ENCODE data around the gene ORM1. TPM values are rescaled to one million over a fixed set of nuclear protein-coding genes. Genes with fewer than 3 reads are reported as not detected.
A peak's percentile ranks its signal among the peaks of the same experiment; 100 is the strongest.
"Not testable (repeated sequence)": the region's sequence is repeated elsewhere in the genome, so short reads cannot be mapped to it uniquely, and the experiment has no call there.

ORM1 gene
- total and polyA plus RNA-seq, 7 experiments from 2014 or later: 0.29 TPM; not detected in 6

DNA sequence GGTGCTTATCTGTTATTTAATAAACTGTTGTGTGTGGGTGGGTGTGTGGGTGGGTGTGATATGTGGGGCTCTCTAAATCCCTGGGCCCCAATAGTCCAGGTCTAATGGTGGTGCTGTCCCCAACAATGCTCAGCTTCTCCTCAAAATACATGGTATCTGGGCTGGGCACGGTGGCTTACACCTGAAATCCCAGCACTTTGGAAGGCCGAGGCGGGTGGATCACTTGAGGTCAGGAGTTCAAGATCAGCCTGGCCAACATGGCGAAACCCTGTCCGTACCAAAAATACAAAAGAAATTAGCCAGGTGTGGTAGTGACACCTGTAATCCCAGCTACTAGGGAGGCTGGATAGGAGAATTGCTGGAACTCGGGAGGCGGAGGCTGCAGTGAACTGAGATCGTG is 4.5 kb upstream of the ORM1 start:
- Mint-ChIP-seq H3K9me3 (no peaks in the 10 kb centered on the region), H3K27me3 (peaks cover 0 to 6% (median 3%) of the 10 kb centered on the region in 5 donors), H3K4me1 (peaks cover 0 to 7% (median 0%) of the 10 kb centered on the region in 7 donors), H3K4me3 (no peak overlapping the region), H3K27ac (no peak overlapping the region), H3K36me3 (no peaks in the 10 kb centered on the region)
- Histone ChIP-seq H3K4me3 (ENCODE audit: low read length) (no peak overlapping the region), H3K4me1 (ENCODE audit: control insufficient read depth in 2 of 2, insufficient read depth in 2 of 2, low read length in 2 of 2) (no peaks in the 10 kb centered on the region), H3K9me3 (ENCODE audit: control insufficient read depth in 2 of 3, low read length in 3 of 3) (no peaks in the 10 kb centered on the region), H3K36me3 (ENCODE audit: control insufficient read depth in 2 of 3, insufficient read depth in 3 of 3, low read length in 3 of 3) (no peaks in the 10 kb centered on the region), H3K27me3 (ENCODE audit: control insufficient read depth in 2 of 2, insufficient read depth in 2 of 2, low read length in 2 of 2) (no peaks in the 10 kb centered on the region), H3K27ac (ENCODE audit: low read depth, low read length) (no peak overlapping the region)
- no peak for ATAC-seq
- intact Hi-C loops (cut with micrococcal nuclease): no loop called here
- ChIA-PET POLR2A (no interaction called here), CTCF (no interaction called here)
- no peak for DNase-seq

DNA sequence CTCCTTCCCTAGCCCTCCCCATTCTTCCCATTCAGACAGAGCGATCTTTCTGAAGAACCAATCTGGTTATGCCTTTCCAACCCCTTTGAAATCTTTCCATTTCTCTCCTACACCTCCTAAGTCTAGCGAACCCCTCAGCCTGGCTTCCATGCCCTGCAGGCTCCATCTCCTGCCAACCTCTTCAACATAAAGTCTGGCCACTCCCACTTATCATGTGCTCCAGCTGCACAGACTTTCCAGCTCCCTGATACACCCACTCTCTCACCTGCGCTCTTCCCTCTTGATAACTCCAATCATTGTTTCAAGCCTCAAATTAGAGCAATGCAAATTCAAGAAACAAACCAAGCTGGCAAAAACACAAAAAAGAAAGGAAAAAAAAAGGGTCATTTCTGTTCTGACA is 3.8 kb upstream of the ORM1 start:
- ATAC-seq: no peak
- no peak overlapping the region for H3K4me3 ChIP-seq (ENCODE audit: low read length)
- DNase-seq: no peak
- H3K27ac ChIP-seq (ENCODE audit: low read depth, low read length): no peak overlapping the region
- H3K27ac Mint-ChIP-seq: no peak overlapping the region
- H3K36me3 ChIP-seq (ENCODE audit: control insufficient read depth in 2 of 3, insufficient read depth in 3 of 3, low read length in 3 of 3): no peaks in the 10 kb centered on the region
- peaks cover 0 to 7% (median 0%) of the 10 kb centered on the region in 7 donors for H3K4me1 Mint-ChIP-seq
- H3K9me3 ChIP-seq (ENCODE audit: control insufficient read depth in 2 of 3, low read length in 3 of 3): no peaks in the 10 kb centered on the region
- ChIA-PET POLR2A (interaction anchor here (0.7 kb wide), 1 partner anchor 9 kb away, joined by 3 read pairs; no protein-coding TSS in a partner anchor), CTCF (no interaction called here)
- H3K9me3 Mint-ChIP-seq: no peaks in the 10 kb centered on the region
- H3K4me3 Mint-ChIP-seq: no peak overlapping the region
- no peaks in the 10 kb centered on the region for H3K4me1 ChIP-seq (ENCODE audit: control insufficient read depth in 2 of 2, insufficient read depth in 2 of 2, low read length in 2 of 2)
- intact Hi-C loops (cut with micrococcal nuclease): no loop called here
- peaks cover 0 to 6% (median 3%) of the 10 kb centered on the region in 5 donors for H3K27me3 Mint-ChIP-seq
- H3K36me3 Mint-ChIP-seq: no peaks in the 10 kb centered on the region
- no peaks in the 10 kb centered on the region for H3K27me3 ChIP-seq (ENCODE audit: control insufficient read depth in 2 of 2, insufficient read depth in 2 of 2, low read length in 2 of 2)

DNA sequence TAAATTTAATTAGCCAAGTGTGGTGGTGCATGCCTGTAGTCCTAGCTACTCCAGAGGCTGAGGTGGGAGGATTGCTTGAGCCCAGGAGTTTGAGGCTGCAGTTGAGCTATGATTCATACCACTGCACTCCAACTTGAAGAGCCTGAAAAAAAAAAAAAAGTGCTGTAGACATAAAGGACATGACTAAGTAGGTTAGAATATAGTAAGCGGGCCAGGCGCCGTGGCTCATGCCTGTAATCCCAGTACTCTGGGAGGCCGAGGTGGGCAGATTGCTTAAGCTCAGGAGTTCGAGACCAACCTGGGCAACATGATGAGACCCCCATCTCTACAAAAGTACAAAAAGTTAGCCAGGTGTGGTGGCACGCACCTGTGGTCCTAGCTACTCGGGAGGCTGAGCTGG is 2.2 kb upstream of the ORM1 start:
- H3K27ac Mint-ChIP-seq; intact Hi-C loops (cut with micrococcal nuclease); ATAC-seq; H3K4me1 ChIP-seq (ENCODE audit: control insufficient read depth in 2 of 2, insufficient read depth in 2 of 2, low read length in 2 of 2); DNase-seq; H3K4me1 Mint-ChIP-seq; H3K4me3 Mint-ChIP-seq; H3K4me3 ChIP-seq (ENCODE audit: low read length); H3K27me3 Mint-ChIP-seq; H3K9me3 ChIP-seq (ENCODE audit: control insufficient read depth in 2 of 3, low read length in 3 of 3); H3K36me3 Mint-ChIP-seq; H3K9me3 Mint-ChIP-seq; H3K36me3 ChIP-seq (ENCODE audit: control insufficient read depth in 2 of 3, insufficient read depth in 3 of 3, low read length in 3 of 3); H3K27me3 ChIP-seq (ENCODE audit: control insufficient read depth in 2 of 2, insufficient read depth in 2 of 2, low read length in 2 of 2); H3K27ac ChIP-seq (ENCODE audit: low read depth, low read length): not testable (repeated sequence)
- POLR2A ChIA-PET: interaction anchor here (0.6 kb wide), 1 partner anchor 299 kb away, joined by 4 read pairs; no protein-coding TSS in a partner anchor
- CTCF ChIA-PET: interaction anchor here (0.6 kb wide), 1 partner anchor 729 kb away, joined by 3 read pairs; no protein-coding TSS in a partner anchor

DNA sequence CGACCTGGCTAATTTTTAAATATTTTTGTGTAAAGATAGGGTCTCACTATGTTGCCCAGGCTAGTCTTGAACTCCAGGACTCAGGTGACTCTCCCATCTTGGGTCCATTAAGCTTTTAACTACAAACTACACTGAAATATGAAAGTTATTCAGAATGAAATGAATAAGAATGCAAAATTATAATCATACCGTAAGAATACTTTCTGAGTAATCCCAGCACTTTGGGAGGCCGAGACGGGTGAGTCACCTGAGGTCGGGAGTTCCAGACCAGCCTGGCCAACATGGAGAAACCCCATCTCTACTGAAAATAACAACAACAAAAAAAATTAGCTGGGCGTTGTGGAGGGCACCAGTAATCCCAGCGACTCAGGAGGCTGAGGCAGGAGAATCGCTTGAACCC is 1.1 kb upstream of the ORM1 start:
- ChIA-PET CTCF (interaction anchor here (0.7 kb wide), 1 partner anchor 186 kb away, joined by 3 read pairs; no protein-coding TSS in a partner anchor), POLR2A (no interaction called here)
- no peak for ATAC-seq
- Histone ChIP-seq H3K27ac (ENCODE audit: low read depth, low read length) (no peak overlapping the region), H3K36me3 (ENCODE audit: control insufficient read depth in 2 of 3, insufficient read depth in 3 of 3, low read length in 3 of 3) (no peaks in the 10 kb centered on the region), H3K4me3 (ENCODE audit: low read length) (no peak overlapping the region), H3K9me3 (ENCODE audit: control insufficient read depth in 2 of 3, low read length in 3 of 3) (no peaks in the 10 kb centered on the region), H3K27me3 (ENCODE audit: control insufficient read depth in 2 of 2, insufficient read depth in 2 of 2, low read length in 2 of 2) (no peaks in the 10 kb centered on the region), H3K4me1 (ENCODE audit: control insufficient read depth in 2 of 2, insufficient read depth in 2 of 2, low read length in 2 of 2) (no peaks in the 10 kb centered on the region)
- intact Hi-C loops (cut with micrococcal nuclease): no loop called here
- Mint-ChIP-seq H3K4me3 (no peak overlapping the region), H3K36me3 (no peaks in the 10 kb centered on the region), H3K9me3 (no peaks in the 10 kb centered on the region), H3K4me1 (peaks cover 0 to 7% (median 0%) of the 10 kb centered on the region in 7 donors), H3K27me3 (peaks cover 0 to 6% (median 3%) of the 10 kb centered on the region in 5 donors), H3K27ac (no peak overlapping the region)
- DNase-seq: no peak

DNA sequence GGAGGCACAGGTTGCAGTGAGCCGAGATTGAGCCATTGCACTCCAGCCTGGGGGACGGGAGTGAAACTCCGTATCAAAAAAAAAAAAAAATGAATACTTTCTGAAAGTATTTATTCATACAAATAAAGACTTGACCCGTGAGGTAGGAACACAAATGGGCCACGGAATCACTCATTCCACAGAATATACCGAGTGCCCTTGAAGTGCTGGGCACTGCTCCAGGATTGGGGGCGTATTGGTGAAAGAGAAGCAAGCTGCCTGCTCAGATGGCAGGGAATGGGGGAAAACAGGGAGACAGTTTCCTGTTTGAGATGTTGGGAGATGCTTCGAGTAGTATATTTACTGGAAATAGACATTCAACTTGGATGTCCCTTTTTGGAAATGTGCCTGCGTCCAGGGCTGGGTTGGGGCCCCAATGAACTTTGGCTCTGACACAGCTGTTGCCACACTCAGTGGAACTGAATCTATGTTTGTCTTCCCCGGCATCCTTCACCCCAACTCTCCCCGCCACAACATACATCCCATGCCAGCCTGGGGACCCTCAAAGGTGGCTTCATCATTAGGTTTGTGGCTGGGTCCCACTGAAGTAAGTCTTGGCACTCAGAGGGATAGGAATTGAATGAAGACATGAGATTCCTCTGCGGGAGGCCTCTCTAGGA is 609 bp upstream of the ORM1 start:
- POLR2A ChIA-PET: not testable (repeated sequence)

DNA sequence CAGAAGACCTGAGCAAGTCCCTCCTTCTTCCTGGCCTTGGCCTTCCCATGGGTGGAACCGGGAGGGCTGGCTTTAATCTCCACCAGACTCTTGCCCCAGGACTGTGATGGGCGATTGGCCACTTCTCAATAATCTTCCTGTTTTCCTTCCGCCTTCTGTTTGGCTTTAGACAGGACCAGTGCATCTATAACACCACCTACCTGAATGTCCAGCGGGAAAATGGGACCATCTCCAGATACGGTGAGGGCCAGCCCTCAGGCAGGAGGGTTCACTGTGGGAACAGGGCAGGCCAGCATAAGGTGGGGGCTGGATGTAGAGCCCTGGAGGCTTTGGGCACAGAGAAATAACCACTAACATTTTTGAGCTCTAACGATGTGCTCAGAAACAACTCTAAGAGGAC is 951 bp downstream of the ORM1 start:
- H3K27ac Mint-ChIP-seq; H3K4me1 Mint-ChIP-seq; ATAC-seq; H3K4me3 Mint-ChIP-seq; H3K9me3 ChIP-seq (ENCODE audit: control insufficient read depth in 2 of 3, low read length in 3 of 3); intact Hi-C loops (cut with micrococcal nuclease); DNase-seq; POLR2A ChIA-PET; H3K4me1 ChIP-seq (ENCODE audit: control insufficient read depth in 2 of 2, insufficient read depth in 2 of 2, low read length in 2 of 2); H3K36me3 Mint-ChIP-seq; H3K27me3 ChIP-seq (ENCODE audit: control insufficient read depth in 2 of 2, insufficient read depth in 2 of 2, low read length in 2 of 2); H3K36me3 ChIP-seq (ENCODE audit: control insufficient read depth in 2 of 3, insufficient read depth in 3 of 3, low read length in 3 of 3); H3K27me3 Mint-ChIP-seq; CTCF ChIA-PET; H3K4me3 ChIP-seq (ENCODE audit: low read length); H3K9me3 Mint-ChIP-seq; H3K27ac ChIP-seq (ENCODE audit: low read depth, low read length): not testable (repeated sequence)

More for the DNA sequence above, 609 bp upstream of the ORM1 start:
- intact Hi-C loops (cut with micrococcal nuclease); H3K4me3 Mint-ChIP-seq; H3K27me3 ChIP-seq (ENCODE audit: control insufficient read depth in 2 of 2, insufficient read depth in 2 of 2, low read length in 2 of 2); H3K36me3 Mint-ChIP-seq; H3K9me3 Mint-ChIP-seq; H3K27me3 Mint-ChIP-seq; H3K27ac ChIP-seq (ENCODE audit: low read depth, low read length); H3K9me3 ChIP-seq (ENCODE audit: control insufficient read depth in 2 of 3, low read length in 3 of 3); H3K4me1 ChIP-seq (ENCODE audit: control insufficient read depth in 2 of 2, insufficient read depth in 2 of 2, low read length in 2 of 2); H3K36me3 ChIP-seq (ENCODE audit: control insufficient read depth in 2 of 3, insufficient read depth in 3 of 3, low read length in 3 of 3); DNase-seq; ATAC-seq; H3K4me3 ChIP-seq (ENCODE audit: low read length); H3K4me1 Mint-ChIP-seq: not testable (repeated sequence)
- CTCF ChIA-PET: interaction anchor here (0.7 kb wide), 1 partner anchor 186 kb away, joined by 3 read pairs; no protein-coding TSS in a partner anchor
- H3K27ac Mint-ChIP-seq: peak overlapping the region in 1 of 9 donors; percentile 43

DNA sequence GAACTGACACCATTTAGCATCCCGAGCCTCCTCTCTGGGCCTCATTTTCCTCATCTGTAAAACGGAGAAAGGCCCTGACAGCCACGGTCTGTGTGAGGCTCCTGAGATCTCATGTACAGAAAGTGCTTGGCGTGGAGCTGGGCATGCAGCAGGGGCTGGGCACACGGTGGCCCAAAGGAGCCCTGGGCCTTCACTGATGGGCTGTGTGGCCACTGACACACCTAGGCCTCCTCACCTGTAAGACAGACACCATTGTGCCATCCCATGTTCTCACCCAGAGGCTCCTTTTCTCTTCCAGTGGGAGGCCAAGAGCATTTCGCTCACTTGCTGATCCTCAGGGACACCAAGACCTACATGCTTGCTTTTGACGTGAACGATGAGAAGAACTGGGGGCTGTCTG is 1.6 kb downstream of the ORM1 start:
- no peaks in the 10 kb centered on the region for H3K4me1 Mint-ChIP-seq
- H3K9me3 ChIP-seq (ENCODE audit: control insufficient read depth in 2 of 3, low read length in 3 of 3): no peaks in the 10 kb centered on the region
- no peaks in the 10 kb centered on the region for H3K4me1 ChIP-seq (ENCODE audit: control insufficient read depth in 2 of 2, insufficient read depth in 2 of 2, low read length in 2 of 2)
- no peak overlapping the region for H3K27ac ChIP-seq (ENCODE audit: low read depth, low read length)
- no peaks in the 10 kb centered on the region for H3K36me3 ChIP-seq (ENCODE audit: control insufficient read depth in 2 of 3, insufficient read depth in 3 of 3, low read length in 3 of 3)
- no peaks in the 10 kb centered on the region for H3K9me3 Mint-ChIP-seq
- intact Hi-C loops (cut with micrococcal nuclease): no loop called here
- no peak overlapping the region for H3K4me3 Mint-ChIP-seq
- H3K4me3 ChIP-seq (ENCODE audit: low read length): no peak overlapping the region
- ChIA-PET CTCF (no interaction called here), POLR2A (no interaction called here)
- ATAC-seq (no peak), DNase-seq (no peak)
- H3K36me3 Mint-ChIP-seq: no peaks in the 10 kb centered on the region
- peaks cover 0 to 3% (median 0%) of the 10 kb centered on the region in 5 donors for H3K27me3 Mint-ChIP-seq
- no peaks in the 10 kb centered on the region for H3K27me3 ChIP-seq (ENCODE audit: control insufficient read depth in 2 of 2, insufficient read depth in 2 of 2, low read length in 2 of 2)
- H3K27ac Mint-ChIP-seq: no peak overlapping the region
